GM10248 (cell line): ENCODE measurements around the gene TRAF3.

ENCODE experiments used
- CTCF ChIA-PET: fragments of 300-600 bp; sonication (Branson Sonifier 250); formaldehyde crosslinking; extraction: SDS; loops from one replicate; lab custom pipeline; 2021; ENCODE audit warnings: antibody characterized with exemption; lab: Yijun Ruan, JAX
- POLR2A ChIA-PET: fragments of 350-650 bp; sonication (Branson Sonifier 250); formaldehyde crosslinking; extraction: SDS; loops from one replicate; lab custom pipeline; 2020; ENCODE audit warnings: antibody characterized with exemption; lab: Yijun Ruan, JAX
- DNase-seq: peaks from one replicate; pipeline ENCODE4 v3.0.0; 2012; ENCODE audit errors: extremely low spot score
- TF ChIP-seq, protein P1 (sequence below): IDR thresholded peaks from 2 replicates; pipeline ENCODE4 v1.5.1; 2012; ENCODE audit warnings: mild to moderate bottlenecking, low read depth; ENCODE audit errors: extremely low read depth, missing control alignments, control extremely low read depth

TRAF3 gene

DNA sequence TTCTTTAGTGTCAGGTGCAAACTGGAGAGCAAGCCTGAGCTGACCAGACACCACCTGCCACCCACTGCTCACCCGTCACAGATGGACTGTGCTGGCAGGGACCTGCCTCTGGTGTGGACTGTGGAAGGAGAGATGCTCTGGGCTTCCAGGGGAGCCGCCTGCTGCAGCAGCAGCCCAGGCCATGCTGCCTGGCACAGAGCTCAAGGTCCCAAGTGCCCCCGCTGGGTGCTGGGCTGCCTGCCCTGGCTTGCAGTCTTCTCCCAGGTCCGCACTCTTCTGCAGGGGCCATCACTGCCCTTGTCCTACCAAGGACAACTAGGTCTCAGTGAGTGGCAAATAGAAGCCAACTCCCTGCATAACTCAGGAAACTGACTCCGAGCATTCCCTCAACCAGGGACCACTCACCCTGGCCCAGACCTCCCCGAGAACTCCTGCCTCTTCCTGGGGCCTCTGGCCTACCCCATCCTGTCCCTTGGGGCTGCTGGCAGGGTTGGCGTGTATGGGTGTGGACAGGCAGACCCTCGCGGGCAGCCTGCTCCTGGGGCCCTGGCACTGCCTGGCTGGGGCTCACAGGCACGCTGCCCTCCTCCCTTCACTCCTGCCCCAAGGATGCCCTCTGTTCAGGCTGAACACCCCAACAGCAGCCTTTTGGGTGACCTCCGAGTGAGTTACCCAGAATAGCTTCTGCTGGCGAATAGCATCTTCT lies 154.5 kb downstream of the TRAF3 start:
- CTCF ChIA-PET, result no interaction called here
- no peak for DNase-seq
- POLR2A ChIA-PET, result interaction anchor here (0.5 kb wide), 1 partner anchor 419 kb away, joined by 3 read pairs; no protein-coding TSS in a partner anchor
- TF ChIP-seq, protein P1, sequence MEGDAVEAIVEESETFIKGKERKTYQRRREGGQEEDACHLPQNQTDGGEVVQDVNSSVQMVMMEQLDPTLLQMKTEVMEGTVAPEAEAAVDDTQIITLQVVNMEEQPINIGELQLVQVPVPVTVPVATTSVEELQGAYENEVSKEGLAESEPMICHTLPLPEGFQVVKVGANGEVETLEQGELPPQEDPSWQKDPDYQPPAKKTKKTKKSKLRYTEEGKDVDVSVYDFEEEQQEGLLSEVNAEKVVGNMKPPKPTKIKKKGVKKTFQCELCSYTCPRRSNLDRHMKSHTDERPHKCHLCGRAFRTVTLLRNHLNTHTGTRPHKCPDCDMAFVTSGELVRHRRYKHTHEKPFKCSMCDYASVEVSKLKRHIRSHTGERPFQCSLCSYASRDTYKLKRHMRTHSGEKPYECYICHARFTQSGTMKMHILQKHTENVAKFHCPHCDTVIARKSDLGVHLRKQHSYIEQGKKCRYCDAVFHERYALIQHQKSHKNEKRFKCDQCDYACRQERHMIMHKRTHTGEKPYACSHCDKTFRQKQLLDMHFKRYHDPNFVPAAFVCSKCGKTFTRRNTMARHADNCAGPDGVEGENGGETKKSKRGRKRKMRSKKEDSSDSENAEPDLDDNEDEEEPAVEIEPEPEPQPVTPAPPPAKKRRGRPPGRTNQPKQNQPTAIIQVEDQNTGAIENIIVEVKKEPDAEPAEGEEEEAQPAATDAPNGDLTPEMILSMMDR, result no peak

GRCh38 chr14:102932484-102933248 lies 155.4 kb downstream of the TRAF3 start:
- TF ChIP-seq, protein P1, result no peak
- POLR2A ChIA-PET, result no interaction called here

DNA sequence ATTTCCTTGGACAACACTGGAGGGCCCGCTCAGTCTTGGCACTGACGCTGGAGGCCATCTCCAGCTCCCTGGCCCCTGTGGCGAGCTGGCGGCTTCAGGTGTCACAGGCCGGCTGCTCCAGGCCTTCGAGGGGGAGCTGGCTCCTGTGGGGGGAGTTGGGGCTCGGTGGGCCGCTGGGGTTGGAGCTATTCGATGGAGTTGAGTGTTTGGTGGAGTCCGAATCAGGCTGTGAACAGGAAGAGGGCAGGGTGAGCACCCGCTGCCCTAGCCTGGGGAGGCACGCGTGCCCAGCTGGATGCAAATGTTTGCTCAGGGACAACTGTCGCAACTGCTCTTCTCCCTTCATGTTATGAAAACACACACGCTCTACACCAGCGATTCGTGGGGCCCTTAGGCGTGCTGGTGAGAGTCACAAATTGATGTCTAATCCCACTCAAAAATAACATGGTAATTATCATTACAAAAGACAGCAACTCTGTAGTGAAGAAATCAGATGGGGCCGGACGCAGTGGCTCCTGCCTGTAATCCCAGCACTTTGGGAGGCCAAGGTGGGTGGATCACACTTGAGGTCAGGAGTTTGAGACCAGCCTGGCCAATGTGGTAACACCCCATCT lies 156.5 kb downstream of the TRAF3 start:
- TF ChIP-seq, protein P1, result no peak
- POLR2A ChIA-PET, result no interaction called here
- CTCF ChIA-PET, result interaction anchor here (0.7 to 1.3 kb wide), 2 partner anchors 16 to 239 kb away, joined by 3 to 4 read pairs; no protein-coding TSS in a partner anchor
- no peak for DNase-seq

More at GRCh38 chr14:102932484-102933248, 155.4 kb downstream of the TRAF3 start:
- no peak for DNase-seq
- CTCF ChIA-PET, result interaction anchor here (1.3 kb wide), 1 partner anchor 15 kb away, joined by 4 read pairs; no protein-coding TSS in a partner anchor

- no peak for DNase-seq
- CTCF ChIA-PET, result interaction anchor here (0.9 to 1.0 kb wide), 2 partner anchors 11 to 14 kb away, joined by 3 to 4 read pairs; no protein-coding TSS in a partner anchor
- POLR2A ChIA-PET, result no interaction called here
- TF ChIP-seq, protein P1, result no peak
Observed at GRCh38 chr14:102935756-102936155, 158.5 kb downstream of the TRAF3 start.

DNA sequence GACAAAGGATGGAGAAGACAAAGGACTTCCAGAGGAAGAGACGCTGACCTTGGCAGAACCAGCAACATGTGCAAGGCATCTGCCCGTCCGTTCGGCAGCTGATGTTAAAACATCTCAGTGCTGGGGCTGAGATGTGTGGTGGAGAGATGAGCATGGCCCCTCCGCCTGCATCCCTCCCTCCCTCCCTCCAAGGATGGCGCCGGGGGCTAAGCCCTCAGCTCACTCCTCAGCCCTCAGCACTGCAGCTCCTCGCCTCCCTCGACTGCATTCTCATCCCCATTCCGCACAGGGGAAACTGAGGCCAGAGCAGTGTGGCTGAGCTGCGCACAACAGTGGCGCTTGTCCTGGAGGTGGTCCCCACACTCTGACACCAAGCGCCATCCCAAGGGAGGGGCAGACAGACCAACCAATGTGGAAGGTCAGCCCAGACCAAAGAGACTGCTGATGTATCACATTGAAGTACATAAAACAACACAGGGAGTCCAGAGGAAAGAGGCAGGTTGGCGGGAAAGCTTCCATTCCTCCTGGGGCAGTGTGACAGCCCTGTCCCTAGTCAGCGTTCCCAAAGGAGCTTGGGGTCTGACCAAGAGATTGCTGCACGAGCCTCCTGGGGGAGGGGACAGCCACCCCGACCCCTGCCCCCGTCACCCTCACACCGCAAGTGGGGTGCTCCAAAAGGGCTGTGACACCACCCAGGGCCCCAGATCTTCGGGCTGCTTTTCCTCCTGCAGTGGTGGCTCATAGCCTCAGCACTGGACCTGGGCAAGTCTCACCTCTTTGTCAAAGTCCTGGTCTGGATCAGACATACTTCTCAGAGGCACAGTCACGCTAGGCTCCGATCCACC lies 160.3 kb downstream of the TRAF3 start:
- TF ChIP-seq, protein P1, result no peak
- no peak for DNase-seq
- ChIA-PET POLR2A (no interaction called here), CTCF (no interaction called here)

GRCh38 chr14:102938191-102938590 lies 160.9 kb downstream of the TRAF3 start:
- TF ChIP-seq, protein P1, result no peak
- DNase-seq, result no peak
- POLR2A ChIA-PET, result no interaction called here
- CTCF ChIA-PET, result no interaction called here
